Measurements from ENCODE around the gene C1QTNF8.

- TF ChIP-seq CTCF (IDR thresholded peaks at IDR 0.05) (no peak), TCF7L2 (IDR thresholded peaks at IDR 0.05; ENCODE audit: low read depth, low read length) (no peak), SIN3A (IDR thresholded peaks at IDR 0.05; ENCODE audit: borderline replicate concordance, insufficient read depth, low read depth, low read length) (no peak), REST (IDR thresholded peaks at IDR 0.05; ENCODE audit: insufficient read depth in 1 of 2, low read depth in 2 of 2, low read length in 1 of 2) (no peak), POLR2AphosphoS5 (IDR thresholded peaks at IDR 0.05; ENCODE audit: low read depth, low read length) (no peak)
These were observed 33.1 kb downstream of the C1QTNF8 start for GRCh38 chr16:1062895-1063294.
